Measurements from ENCODE around the gene ANKRD65.

GRCh38 chr1:1394116-1394515 is 27.0 kb downstream of the ANKRD65 start:
- TF ChIP-seq CTCF (IDR thresholded peaks at IDR 0.05; ENCODE audit: extremely low read depth in 1 of 2, insufficient read depth in 1 of 2, low read depth in 1 of 2, low read length in 2 of 2) (no peak), POLR2A (IDR thresholded peaks at IDR 0.05; ENCODE audit: low read depth, low read length) (no peak), POLR2AphosphoS5 (IDR thresholded peaks at IDR 0.05; ENCODE audit: insufficient read depth, low read depth, low read length) (no peak)
